OCI-LY1 (cell line): Measurements from ENCODE around the gene ZDHHC16.

Experiments used
- H2AFZ ChIP-seq: fragments of 200-600 bp; sonication (generic), shearing (Covaris generic); 2 replicates; pipeline ENCODE4 v1.6.0; 2014; ENCODE audit warnings: antibody characterized with exemption, mild to moderate bottlenecking, low read length
- H3F3A ChIP-seq: fragments of 200-600 bp; sonication (generic), shearing (Covaris generic); 2 replicates; pipeline ENCODE4 v1.6.0; 2014; ENCODE audit warnings: mild to moderate bottlenecking, antibody characterized with exemption, low read length, moderate library complexity; ENCODE audit not compliant: insufficient read depth
- H3K27ac ChIP-seq: fragments of 200-600 bp; sonication (generic); 2 replicates; pipeline ENCODE4 v1.5.1; 2014; ENCODE audit warnings: low read length, mixed run types, mild to moderate bottlenecking, low read depth; ENCODE audit not compliant: poor library complexity, severe bottlenecking
- H3K27me3 ChIP-seq: fragments of 200-600 bp; sonication (generic); 2 replicates; pipeline ENCODE4 v1.6.0; 2014; ENCODE audit warnings: antibody characterized with exemption, mild to moderate bottlenecking, low read length, moderate library complexity; ENCODE audit not compliant: insufficient read depth
- H3K36me3 ChIP-seq: fragments of 200-600 bp; sonication (generic); 2 replicates; pipeline ENCODE4 v1.6.1; 2014; ENCODE audit warnings: mild to moderate bottlenecking, antibody characterized with exemption, low read length, moderate library complexity, mixed read lengths; ENCODE audit not compliant: insufficient read depth
- H3K4me1 ChIP-seq: fragments of 200-600 bp; sonication (generic); 2 replicates; pipeline ENCODE4 v1.5.1; 2014; ENCODE audit warnings: mild to moderate bottlenecking, low read length, moderate library complexity; ENCODE audit not compliant: insufficient read depth, severe bottlenecking
- H3K4me2 ChIP-seq: fragments of 200-600 bp; sonication (generic), shearing (Covaris generic); 2 replicates; pipeline ENCODE4 v1.6.1; 2014; ENCODE audit warnings: low read length
- H3K4me3 ChIP-seq: fragments of 200-600 bp; sonication (generic); 2 replicates; pipeline ENCODE4 v1.5.1; 2014; ENCODE audit warnings: low read length, low read depth, mild to moderate bottlenecking, mixed read lengths; ENCODE audit not compliant: poor library complexity, severe bottlenecking
- H3K79me2 ChIP-seq: fragments of 200-600 bp; shearing (Covaris generic); 2 replicates; pipeline ENCODE4 v1.6.1; 2016; ENCODE audit warnings: mixed run types, low read length, mixed read lengths; ENCODE audit not compliant: insufficient read depth
- H3K9ac ChIP-seq: fragments of 200-600 bp; sonication (generic), shearing (Covaris generic); 2 replicates; pipeline ENCODE4 v1.6.1; 2014; ENCODE audit warnings: mild to moderate bottlenecking, low read length, mixed read lengths
- H3K9me2 ChIP-seq: fragments of 200-600 bp; sonication (generic), shearing (Covaris generic); 2 replicates; pipeline ENCODE4 v1.6.1; 2014; ENCODE audit warnings: low read depth, mild to moderate bottlenecking, low read length, mixed read lengths
- H3K9me3 ChIP-seq: fragments of 200-600 bp; shearing (Covaris generic); 2 replicates; pipeline ENCODE4 v1.6.1; 2014; ENCODE audit warnings: low read length, mixed read lengths
- H4K20me1 ChIP-seq: fragments of 200-600 bp; sonication (generic), shearing (Covaris generic); 2 replicates; pipeline ENCODE4 v1.6.0; 2016; ENCODE audit warnings: mild to moderate bottlenecking, low read length; ENCODE audit not compliant: insufficient read depth
- EZH2 ChIP-seq: fragments of 200-600 bp; sonication (generic), shearing (Covaris generic); IDR thresholded peaks from 2 replicates; pipeline ENCODE4 v1.8.0; 2017; ENCODE audit warnings: borderline replicate concordance, mixed run types, mild to moderate bottlenecking, antibody characterized with exemption, low read length, moderate library complexity, mixed read lengths
- TF ChIP-seq, protein P1 (sequence below): fragments of 200-600 bp; sonication (generic), shearing (Covaris generic); IDR thresholded peaks from 2 replicates; pipeline ENCODE4 v1.5.1; 2017; ENCODE audit warnings: mild to moderate bottlenecking, antibody characterized with exemption, low read length, moderate library complexity, mixed read lengths

The ZDHHC16 gene

GRCh38 chr10:97481071-97481470, 35.1 kb downstream of the ZDHHC16 start:
- no peak for TF ChIP-seq EZH2
- TF ChIP-seq, protein P1, sequence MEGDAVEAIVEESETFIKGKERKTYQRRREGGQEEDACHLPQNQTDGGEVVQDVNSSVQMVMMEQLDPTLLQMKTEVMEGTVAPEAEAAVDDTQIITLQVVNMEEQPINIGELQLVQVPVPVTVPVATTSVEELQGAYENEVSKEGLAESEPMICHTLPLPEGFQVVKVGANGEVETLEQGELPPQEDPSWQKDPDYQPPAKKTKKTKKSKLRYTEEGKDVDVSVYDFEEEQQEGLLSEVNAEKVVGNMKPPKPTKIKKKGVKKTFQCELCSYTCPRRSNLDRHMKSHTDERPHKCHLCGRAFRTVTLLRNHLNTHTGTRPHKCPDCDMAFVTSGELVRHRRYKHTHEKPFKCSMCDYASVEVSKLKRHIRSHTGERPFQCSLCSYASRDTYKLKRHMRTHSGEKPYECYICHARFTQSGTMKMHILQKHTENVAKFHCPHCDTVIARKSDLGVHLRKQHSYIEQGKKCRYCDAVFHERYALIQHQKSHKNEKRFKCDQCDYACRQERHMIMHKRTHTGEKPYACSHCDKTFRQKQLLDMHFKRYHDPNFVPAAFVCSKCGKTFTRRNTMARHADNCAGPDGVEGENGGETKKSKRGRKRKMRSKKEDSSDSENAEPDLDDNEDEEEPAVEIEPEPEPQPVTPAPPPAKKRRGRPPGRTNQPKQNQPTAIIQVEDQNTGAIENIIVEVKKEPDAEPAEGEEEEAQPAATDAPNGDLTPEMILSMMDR, result no peak
- Histone ChIP-seq H3K4me3 (no peak overlapping the region), H3K9me2 (no peaks in the 10 kb centered on the region), H3K27ac (no peak overlapping the region), H3F3A (no peaks in the 10 kb centered on the region), H3K4me1 (no peaks in the 10 kb centered on the region), H3K9ac (no peak overlapping the region), H2AFZ (no peak overlapping the region), H3K9me3 (no peaks in the 10 kb centered on the region), H3K36me3 (peaks cover 46% of the 10 kb centered on the region), H3K4me2 (no peak overlapping the region), H3K79me2 (no peaks in the 10 kb centered on the region), H4K20me1 (no peaks in the 10 kb centered on the region), H3K27me3 (no peaks in the 10 kb centered on the region)

DNA sequence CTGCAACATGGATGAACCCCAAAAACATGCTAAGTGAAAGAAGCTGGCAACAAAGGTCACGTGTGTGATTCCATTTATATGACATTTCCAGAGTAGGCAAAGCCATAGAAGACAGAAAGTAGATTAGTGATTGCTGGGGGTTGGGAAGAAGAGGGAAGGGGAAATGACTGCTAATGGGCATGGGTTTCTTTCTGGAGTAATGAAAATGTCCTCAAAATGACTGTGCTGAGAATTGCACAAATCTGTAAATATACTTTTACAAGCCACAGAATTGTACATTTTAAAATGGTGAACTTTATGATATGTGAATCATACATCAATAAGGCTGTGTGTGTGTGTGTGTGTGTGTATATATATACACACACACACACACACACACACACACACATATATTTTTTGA, 36.4 kb downstream of the ZDHHC16 start:
- H3K4me2 ChIP-seq, result no peak overlapping the region
- H2AFZ ChIP-seq, result no peak overlapping the region
- no peaks in the 10 kb centered on the region for H3K79me2 ChIP-seq
- H3K4me1 ChIP-seq, result no peaks in the 10 kb centered on the region
- no peaks in the 10 kb centered on the region for H4K20me1 ChIP-seq
- H3K9ac ChIP-seq, result no peak overlapping the region
- no peaks in the 10 kb centered on the region for H3K9me2 ChIP-seq
- H3K27ac ChIP-seq, result no peak overlapping the region
- H3K4me3 ChIP-seq, result no peak overlapping the region
- H3K36me3 ChIP-seq, result peaks cover 34% of the 10 kb centered on the region; the same call in 1 of the 2 replicates
- no peaks in the 10 kb centered on the region for H3K9me3 ChIP-seq
- no peak for TF ChIP-seq EZH2
- no peaks in the 10 kb centered on the region for H3F3A ChIP-seq
- no peaks in the 10 kb centered on the region for H3K27me3 ChIP-seq

- no peaks in the 10 kb centered on the region for H3F3A ChIP-seq
- TF ChIP-seq, protein P1, result no peak
- TF ChIP-seq EZH2, result no peak
- H3K9me2 ChIP-seq, result no peaks in the 10 kb centered on the region
- 0 out of 2 replicates have a peak, but pooled peaks cover 6% of the 10 kb centered on the region for H3K79me2 ChIP-seq
- H4K20me1 ChIP-seq, result no peaks in the 10 kb centered on the region
- H3K9me3 ChIP-seq, result no peaks in the 10 kb centered on the region
- H3K4me3 ChIP-seq, result no peak overlapping the region
- H3K27me3 ChIP-seq, result no peaks in the 10 kb centered on the region
- H3K9ac ChIP-seq, result no peak overlapping the region
- H3K27ac ChIP-seq, result no peak overlapping the region
- peaks cover 23% of the 10 kb centered on the region; the same call in 1 of the 2 replicates for H3K36me3 ChIP-seq
- no peaks in the 10 kb centered on the region for H3K4me1 ChIP-seq
- no peak overlapping the region for H3K4me2 ChIP-seq
- H2AFZ ChIP-seq, result no peak overlapping the region
These were observed 37.5 kb downstream of the ZDHHC16 start for GRCh38 chr10:97483506-97483905.

DNA sequence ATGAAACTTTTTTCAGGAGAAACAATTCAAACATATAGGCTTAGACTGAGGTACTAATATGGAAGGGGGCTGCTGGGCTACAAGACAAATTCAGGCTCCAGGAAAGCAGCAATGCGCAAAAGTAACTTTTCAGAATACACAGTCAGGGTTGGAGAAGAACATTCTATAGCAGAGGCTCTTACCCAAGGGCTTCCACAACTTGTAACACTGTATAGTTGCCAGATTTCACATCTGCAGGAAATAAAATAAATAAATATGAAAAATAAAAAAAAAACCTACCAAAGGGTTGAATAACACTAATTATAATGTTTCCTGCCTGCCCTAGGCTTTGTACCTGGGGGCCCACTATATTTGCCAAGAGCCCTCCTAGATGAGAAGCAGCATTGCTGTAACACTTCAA, 37.9 kb downstream of the ZDHHC16 start:
- H3F3A ChIP-seq, result no peaks in the 10 kb centered on the region
- H3K27ac ChIP-seq, result no peak overlapping the region
- H3K36me3 ChIP-seq, result peaks cover 21% of the 10 kb centered on the region; the same call in 1 of the 2 replicates
- no peak overlapping the region for H3K9ac ChIP-seq
- no peaks in the 10 kb centered on the region for H3K4me1 ChIP-seq
- no peak overlapping the region for H3K4me3 ChIP-seq
- H3K79me2 ChIP-seq, result 0 out of 2 replicates have a peak, but pooled peaks cover 10% of the 10 kb centered on the region
- no peaks in the 10 kb centered on the region for H3K27me3 ChIP-seq
- H4K20me1 ChIP-seq, result no peaks in the 10 kb centered on the region
- no peaks in the 10 kb centered on the region for H3K9me2 ChIP-seq
- no peak overlapping the region for H2AFZ ChIP-seq
- no peak for TF ChIP-seq EZH2
- TF ChIP-seq, protein P1, result no peak
- no peak overlapping the region for H3K4me2 ChIP-seq
- no peaks in the 10 kb centered on the region for H3K9me3 ChIP-seq
